Neuron (in vitro differentiated cells): Measurements from ENCODE around the gene CCDC85B.

Experiments used
- H2AFZ ChIP-seq: one replicate; pipeline ENCODE4 v1.6.1; 2013; ENCODE audit warnings: low read depth, mild to moderate bottlenecking, inconsistent platforms, low read length, moderate library complexity
- H3K27me3 ChIP-seq: one replicate; pipeline ENCODE4 v1.6.1; 2013; ENCODE audit warnings: low read length; ENCODE audit not compliant: insufficient read depth
- H3K36me3 ChIP-seq: one replicate; pipeline ENCODE4 v1.6.1; 2013; ENCODE audit warnings: low read length; ENCODE audit not compliant: insufficient read depth
- H3K4me1 ChIP-seq: one replicate; pipeline ENCODE4 v1.6.1; 2013; ENCODE audit warnings: low read length; ENCODE audit not compliant: insufficient read depth
- H3K4me3 ChIP-seq: 2 replicates; pipeline ENCODE4 v1.5.1; 2013; ENCODE audit warnings: mild to moderate bottlenecking, low read length, moderate library complexity
- H3K9me3 ChIP-seq: one replicate; pipeline ENCODE4 v1.6.1; 2013; ENCODE audit warnings: low read length

Gene CCDC85B

DNA sequence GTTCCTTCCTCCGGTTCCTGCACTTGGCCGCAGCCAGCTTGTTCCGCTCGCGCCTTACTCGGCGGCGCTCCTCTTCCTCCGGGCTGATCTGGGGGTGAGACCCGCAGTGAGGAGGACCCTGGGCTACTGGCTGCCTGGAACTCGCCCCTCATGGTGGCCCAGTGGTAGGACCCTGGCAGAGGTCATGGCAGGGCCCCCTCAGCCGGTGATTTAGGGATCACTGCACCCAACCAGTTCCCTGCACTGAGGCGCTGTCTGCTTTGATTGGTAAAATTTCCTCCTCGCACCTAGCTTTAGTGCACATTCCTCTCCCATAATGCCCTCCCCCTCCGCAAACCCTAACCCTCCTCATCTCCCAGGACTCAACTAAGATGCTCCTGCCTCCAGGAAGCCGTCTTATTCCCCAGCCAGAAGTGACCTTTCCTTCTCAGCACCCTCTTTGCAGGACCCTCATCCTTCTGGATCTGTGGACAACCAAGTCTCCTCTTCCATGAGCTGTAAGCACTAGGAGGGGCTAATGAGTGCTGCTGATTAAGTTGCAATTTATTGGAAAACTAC, 3.6 kb downstream of the CCDC85B start:
- Histone ChIP-seq H3K4me1 (peaks cover 22% of the 10 kb centered on the region), H3K9me3 (no peaks in the 10 kb centered on the region), H3K36me3 (no peaks in the 10 kb centered on the region), H3K27me3 (no peaks in the 10 kb centered on the region), H3K4me3 (no peak overlapping the region), H2AFZ (no peak overlapping the region)

DNA sequence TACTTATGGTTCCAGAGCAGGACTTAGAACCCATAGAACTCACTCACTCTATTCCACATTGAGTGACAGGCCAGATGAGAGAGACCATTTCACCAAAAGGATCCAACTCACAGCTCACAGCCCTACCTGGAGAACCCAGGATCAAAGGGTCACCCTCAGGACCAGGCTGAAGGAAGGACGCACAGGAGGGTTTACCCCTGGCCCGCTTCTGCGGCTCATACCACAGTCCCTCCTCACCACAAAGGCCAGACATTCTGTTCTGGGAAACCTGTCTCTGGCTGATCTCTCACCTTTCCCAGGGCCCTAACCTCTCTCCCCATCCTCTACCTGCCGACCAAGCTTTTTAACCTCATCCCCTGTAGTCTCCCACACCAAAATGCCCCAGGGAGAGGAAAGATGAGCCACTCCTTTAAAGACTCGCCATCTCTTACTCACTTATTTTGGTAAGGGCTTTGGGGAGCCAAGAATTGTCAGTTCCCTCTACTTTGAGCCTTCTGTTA, 5.1 kb downstream of the CCDC85B start:
- no peaks in the 10 kb centered on the region for H3K36me3 ChIP-seq
- peaks cover 12% of the 10 kb centered on the region for H3K4me1 ChIP-seq

DNA sequence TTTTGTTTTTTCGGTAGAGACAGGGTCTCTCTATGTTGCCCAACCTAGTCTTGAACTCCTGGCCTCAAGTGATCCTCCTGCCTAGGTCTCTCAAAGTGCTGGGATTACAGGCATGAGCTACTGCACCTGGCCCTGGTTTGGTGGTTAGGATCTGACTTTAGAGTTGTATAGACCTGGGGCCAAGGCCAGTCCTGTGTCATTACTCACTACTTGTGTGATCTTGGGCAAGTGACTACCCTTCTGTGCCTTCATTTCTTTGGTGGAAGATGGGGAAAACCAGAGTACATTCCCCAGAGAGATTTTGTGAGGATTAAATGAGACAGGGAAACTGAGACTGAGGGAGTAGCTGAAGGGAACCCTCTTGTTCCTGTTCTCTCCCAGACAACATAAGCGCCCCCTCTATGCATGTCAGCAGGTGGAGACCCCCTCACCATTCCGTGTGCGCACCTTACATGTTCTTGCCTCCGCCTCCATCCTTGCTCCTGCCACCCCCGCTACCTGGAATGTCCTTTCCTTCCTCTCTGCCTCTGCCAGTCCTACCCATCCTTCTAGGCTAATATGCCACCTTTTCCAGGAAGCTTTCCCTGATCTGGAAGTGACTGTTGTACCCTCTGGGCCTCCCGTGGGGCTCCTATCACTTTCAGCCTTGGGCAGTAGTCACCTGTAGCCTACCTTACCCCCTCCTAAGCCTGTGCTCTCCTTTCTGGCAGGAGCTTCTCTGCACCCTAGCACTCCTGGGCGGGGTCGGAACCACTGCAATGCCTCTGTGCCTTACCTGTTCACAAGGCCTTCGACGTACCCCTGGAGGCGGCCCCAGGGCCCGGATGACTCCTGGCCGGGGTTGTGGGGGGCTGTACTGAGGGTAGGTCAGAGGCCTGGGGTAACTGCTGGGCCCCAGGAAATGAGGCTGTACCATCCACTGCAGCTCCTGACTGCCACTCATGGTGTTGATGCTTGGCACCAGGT, 5.8 kb downstream of the CCDC85B start:
- H3K4me3 ChIP-seq = no peak overlapping the region
- H3K36me3 ChIP-seq = no peaks in the 10 kb centered on the region
- no peaks in the 10 kb centered on the region for H3K9me3 ChIP-seq
- peaks cover 13% of the 10 kb centered on the region for H3K27me3 ChIP-seq
- no peak overlapping the region for H2AFZ ChIP-seq
- peaks cover 10% of the 10 kb centered on the region for H3K4me1 ChIP-seq

More for the DNA sequence above, 5.1 kb downstream of the CCDC85B start:
- no peak overlapping the region for H3K4me3 ChIP-seq
- H3K27me3 ChIP-seq = peaks cover 9% of the 10 kb centered on the region
- no peaks in the 10 kb centered on the region for H3K9me3 ChIP-seq
- H2AFZ ChIP-seq = no peak overlapping the region

DNA sequence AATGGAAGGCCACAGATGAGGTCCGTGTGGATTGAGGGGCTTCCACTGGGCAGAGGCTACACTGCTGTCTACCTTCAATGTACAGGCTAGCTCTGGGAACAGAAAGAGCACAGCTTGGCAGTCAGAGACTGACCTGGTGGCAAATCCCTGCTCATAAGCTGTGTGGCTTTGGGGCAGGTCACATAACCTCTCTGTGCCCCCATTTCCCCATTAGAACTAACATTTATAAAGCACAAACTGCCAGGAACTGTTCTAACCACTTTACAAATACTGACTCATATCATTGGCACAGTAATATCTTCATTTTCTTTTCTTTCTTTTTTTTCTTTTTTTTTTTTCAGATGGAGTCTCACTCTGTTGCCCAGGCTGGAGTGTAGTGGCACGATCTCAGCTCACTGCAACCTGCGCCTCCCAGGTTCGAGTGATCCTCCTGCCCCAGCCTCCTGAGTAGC, 6.6 kb downstream of the CCDC85B start:
- H3K36me3 ChIP-seq = no peaks in the 10 kb centered on the region
- no peak overlapping the region for H2AFZ ChIP-seq
- H3K4me3 ChIP-seq = no peak overlapping the region
- H3K9me3 ChIP-seq = no peaks in the 10 kb centered on the region
- H3K4me1 ChIP-seq = peaks cover 3% of the 10 kb centered on the region
- peaks cover 16% of the 10 kb centered on the region for H3K27me3 ChIP-seq

DNA sequence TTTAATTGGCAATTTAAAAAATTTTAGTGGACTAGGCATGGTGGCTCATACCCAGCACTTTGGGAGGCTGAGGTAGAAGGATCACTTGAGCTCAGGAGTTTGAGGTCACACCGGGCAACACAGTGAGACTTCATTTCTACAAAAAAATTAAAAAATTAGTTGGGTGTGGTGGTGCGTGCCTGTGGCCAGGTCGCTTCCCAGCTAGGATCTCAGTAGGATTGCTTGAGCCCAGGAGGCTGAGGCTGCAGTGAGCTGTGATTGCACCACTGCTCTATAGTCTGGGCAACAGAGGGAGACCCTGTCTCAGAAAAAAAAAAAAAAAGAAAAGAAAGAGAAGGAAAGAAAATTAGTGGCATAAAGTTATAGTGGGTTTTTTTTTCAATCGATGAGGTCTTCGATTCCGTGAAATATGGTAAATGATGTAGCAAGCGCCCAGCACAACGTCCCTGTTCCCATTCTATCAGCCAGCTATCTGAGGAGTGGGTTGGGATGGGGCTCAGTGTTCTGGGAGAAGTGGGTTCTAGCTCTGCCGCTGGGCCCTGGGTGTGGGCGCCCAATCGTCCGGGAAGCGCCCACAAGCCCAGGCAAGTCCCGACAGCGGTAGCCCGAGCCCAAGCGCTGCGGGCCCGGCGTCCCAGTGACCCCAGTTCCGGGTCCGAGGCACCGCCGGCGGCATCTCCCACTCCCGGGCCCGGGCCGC, 8.3 kb downstream of the CCDC85B start:
- H3K36me3 ChIP-seq = no peaks in the 10 kb centered on the region
- peaks cover 21% of the 10 kb centered on the region for H3K27me3 ChIP-seq
- H3K4me1 ChIP-seq = peaks cover 13% of the 10 kb centered on the region
- no peak overlapping the region for H2AFZ ChIP-seq
- no peaks in the 10 kb centered on the region for H3K9me3 ChIP-seq
- H3K4me3 ChIP-seq = no peak overlapping the region

DNA sequence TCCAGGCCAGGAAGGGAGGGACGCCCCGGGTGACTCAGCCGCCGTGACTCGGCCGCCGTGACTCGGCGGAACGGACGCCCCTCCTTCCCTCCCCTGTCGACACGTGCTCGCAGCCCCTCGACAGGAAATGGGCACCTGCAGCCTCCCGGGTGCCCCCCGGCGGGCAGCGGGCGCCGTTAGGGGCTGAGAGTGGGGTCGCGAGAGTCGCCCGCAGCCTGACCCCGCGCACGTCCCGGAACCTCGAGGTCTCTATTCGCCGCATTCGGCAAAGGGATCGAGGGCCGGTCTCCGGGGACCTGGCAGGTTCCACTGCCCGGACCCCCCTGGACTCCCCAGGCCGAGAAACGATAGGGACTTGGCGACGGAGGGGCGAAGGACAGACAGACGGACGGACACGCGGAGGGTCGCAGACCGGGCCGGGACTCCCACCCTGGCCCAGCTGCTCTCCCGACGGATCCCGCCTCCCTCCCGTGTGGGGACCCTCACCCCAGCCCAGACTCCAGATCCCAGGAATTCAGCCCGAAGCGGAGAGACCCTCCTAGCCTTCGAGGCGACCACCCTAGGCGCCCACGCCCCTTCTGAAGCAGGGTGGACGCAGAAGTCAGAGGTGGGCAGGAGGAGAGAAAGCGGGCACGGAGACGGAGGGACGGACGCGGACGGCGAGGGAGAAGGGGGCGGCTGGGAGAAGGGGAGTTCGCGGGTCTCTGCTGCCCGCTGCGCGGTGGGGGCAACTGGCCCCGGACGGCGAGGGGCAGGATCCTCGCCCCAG, 9.1 kb downstream of the CCDC85B start:
- Histone ChIP-seq H2AFZ (peak overlapping the region; percentile 59), H3K27me3 (peaks cover 21% of the 10 kb centered on the region), H3K4me1 (peaks cover 13% of the 10 kb centered on the region), H3K9me3 (no peaks in the 10 kb centered on the region), H3K4me3 (peak overlapping the region; percentile 37), H3K36me3 (no peaks in the 10 kb centered on the region)

DNA sequence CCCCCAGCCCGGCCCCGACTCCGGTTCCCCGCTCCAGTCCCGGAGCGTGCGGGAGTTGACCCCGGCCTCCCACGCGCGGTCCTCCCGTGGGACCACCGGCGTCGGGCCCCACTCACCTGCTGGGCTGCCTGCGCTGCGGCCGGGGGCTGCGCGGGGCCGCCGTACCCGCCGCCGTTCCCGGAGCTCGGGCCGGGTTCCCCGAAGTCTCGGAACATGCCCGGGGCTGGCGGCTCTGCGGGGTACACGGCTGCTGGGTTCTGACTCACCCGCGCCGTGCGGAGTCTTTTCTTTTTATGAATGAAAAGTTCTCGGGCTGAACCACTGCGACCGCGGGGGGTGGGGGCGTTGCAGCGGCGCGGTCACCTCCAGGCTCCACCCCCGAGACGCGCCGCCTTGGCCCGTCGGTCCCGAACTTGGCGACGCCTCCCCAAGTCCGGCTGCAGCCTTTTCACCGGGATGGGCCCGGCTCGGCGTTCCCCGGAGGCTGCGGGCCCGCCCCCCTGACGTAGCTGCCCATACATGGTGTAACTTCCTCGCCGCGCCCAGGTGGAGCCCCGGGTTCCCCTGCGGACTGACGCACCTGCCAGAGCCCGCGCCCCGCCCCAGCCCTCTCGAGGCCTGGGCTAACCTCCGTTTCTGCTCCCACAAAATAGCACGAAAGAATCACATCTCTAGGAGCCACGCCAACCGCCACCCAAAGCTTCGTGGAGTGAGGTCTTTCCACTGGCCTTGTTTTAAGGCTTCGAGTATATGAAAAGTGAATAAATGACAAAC, 9.8 kb downstream of the CCDC85B start, which contains the start of gene FOSL1:
Gene FOSL1 (minus strand): TSS at position 264 of the 774 bp plus-strand sequence. CDS start 49 bp downstream, at position 215.
- Histone ChIP-seq H3K36me3 (no peaks in the 10 kb centered on the region), H3K4me3 (peak within 1 kb of the TSS; percentile 37), H3K4me1 (peaks cover 13% of the 10 kb centered on the region), H3K9me3 (no peaks in the 10 kb centered on the region), H2AFZ (peak within 1 kb of the TSS; percentile 59), H3K27me3 (peaks cover 21% of the 10 kb centered on the region)

DNA sequence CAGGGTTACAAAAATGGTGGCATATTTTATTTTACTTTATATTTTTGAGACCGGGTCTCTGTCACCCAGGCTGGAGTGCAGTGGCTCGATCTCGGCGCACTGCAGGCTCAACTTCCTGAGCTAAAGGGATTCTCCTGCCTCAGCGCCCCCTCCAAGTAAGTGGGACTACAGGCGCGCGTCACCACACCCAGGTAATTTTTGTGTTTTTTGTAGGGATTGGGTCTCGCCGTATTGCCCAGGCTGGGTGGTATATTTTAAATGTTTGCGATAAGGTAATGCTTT, 10.4 kb downstream of the CCDC85B start:
- H3K36me3 ChIP-seq = no peaks in the 10 kb centered on the region
- peaks cover 13% of the 10 kb centered on the region for H3K4me1 ChIP-seq
- no peak overlapping the region for H3K4me3 ChIP-seq
- no peak overlapping the region for H2AFZ ChIP-seq
- H3K9me3 ChIP-seq = no peaks in the 10 kb centered on the region
- peaks cover 21% of the 10 kb centered on the region for H3K27me3 ChIP-seq

DNA sequence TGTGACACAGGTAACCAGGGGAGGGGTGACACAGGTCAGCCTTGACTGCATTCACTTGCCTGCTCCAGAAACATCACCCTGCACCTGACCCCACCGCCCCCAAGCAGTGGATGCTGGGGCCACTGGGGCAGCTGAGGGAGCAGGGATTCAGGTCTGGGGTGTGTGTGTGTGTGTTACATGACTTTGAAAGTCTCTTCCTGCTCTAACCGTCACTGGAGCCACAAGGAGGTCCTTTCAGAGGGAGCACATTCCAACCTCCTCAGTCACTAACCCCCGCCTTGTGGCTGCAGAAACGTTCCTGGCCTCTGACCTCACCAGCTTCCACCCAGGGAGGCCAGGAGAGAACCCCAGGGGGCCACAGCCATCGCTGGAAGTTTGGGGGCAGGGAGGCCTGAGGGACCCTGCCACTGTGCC, 12.6 kb downstream of the CCDC85B start:
- peaks cover 21% of the 10 kb centered on the region for H3K27me3 ChIP-seq

DNA sequence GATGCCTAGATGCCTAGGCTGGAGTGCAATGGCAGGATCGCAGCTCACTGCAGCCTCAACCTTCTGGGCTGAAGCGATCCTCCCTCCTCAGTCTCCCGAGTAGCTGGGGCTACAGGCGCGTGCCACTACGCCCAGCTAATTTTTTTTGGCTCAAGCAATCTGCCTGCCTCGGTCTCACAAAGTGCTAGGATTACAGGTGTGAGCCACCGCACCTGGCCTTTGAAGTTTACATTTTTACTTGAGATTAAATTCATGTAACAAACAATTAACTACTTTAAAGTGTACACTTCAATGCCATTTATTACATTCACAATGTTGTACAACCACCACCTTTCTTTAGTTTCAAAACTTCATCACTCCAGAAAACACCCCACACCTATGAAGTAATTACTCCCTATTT, 13.2 kb downstream of the CCDC85B start:
- no peaks in the 10 kb centered on the region for H3K36me3 ChIP-seq
- no peak overlapping the region for H3K4me3 ChIP-seq
- H3K9me3 ChIP-seq = no peaks in the 10 kb centered on the region
- no peak overlapping the region for H2AFZ ChIP-seq
- H3K27me3 ChIP-seq = peaks cover 21% of the 10 kb centered on the region
- peaks cover 13% of the 10 kb centered on the region for H3K4me1 ChIP-seq

More for the DNA sequence above, 12.6 kb downstream of the CCDC85B start:
- H2AFZ ChIP-seq = no peak overlapping the region
- no peak overlapping the region for H3K4me3 ChIP-seq
- peaks cover 13% of the 10 kb centered on the region for H3K4me1 ChIP-seq
- H3K36me3 ChIP-seq = no peaks in the 10 kb centered on the region
- no peaks in the 10 kb centered on the region for H3K9me3 ChIP-seq

DNA sequence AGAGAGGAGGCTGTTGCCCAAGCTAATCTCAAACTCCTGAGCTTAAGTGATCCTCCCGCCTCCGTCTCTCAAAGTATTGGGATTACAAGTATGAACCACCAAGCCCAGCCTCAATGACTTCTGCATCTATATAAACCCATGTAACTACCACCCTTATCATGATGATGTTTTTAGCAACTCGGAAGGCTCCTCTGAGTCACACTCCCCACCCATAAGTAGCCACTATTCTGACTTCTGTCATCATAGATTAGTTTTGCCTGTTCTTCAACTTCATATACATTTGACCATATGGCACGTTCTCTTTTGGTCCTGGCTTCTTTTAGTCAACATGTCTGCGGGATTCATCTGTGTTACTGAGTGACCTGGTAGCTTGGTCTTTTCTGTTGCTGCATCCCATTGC, 16.1 kb downstream of the CCDC85B start:
- Histone ChIP-seq H3K36me3 (no peaks in the 10 kb centered on the region), H3K4me1 (peaks cover 13% of the 10 kb centered on the region), H3K27me3 (peaks cover 7% of the 10 kb centered on the region), H2AFZ (no peak overlapping the region), H3K9me3 (no peaks in the 10 kb centered on the region), H3K4me3 (no peak overlapping the region)

DNA sequence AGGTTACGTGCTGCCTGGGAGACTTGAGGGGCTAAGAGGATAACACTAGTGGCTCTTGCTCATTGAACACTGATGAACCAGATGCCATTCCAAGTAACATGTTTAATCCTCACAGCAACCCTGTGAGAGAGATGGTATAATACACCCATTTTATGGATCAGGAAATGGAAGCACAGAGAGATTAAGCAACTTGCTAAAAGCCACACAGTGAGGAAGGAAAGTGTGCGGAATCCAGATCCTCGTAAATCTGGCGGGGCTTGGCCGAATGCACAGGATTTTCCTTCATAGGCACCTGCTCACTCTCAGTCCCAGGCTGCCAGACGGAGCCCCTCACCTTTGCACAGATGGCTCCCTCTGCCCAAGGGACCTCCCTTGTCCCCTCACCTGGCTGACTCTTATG, 17.4 kb downstream of the CCDC85B start:
- Histone ChIP-seq H3K36me3 (no peaks in the 10 kb centered on the region), H2AFZ (no peak overlapping the region), H3K9me3 (no peaks in the 10 kb centered on the region), H3K4me1 (peaks cover 6% of the 10 kb centered on the region), H3K27me3 (no peaks in the 10 kb centered on the region), H3K4me3 (no peak overlapping the region)
